Measurements from ENCODE around the gene MAPK7.

DNA sequence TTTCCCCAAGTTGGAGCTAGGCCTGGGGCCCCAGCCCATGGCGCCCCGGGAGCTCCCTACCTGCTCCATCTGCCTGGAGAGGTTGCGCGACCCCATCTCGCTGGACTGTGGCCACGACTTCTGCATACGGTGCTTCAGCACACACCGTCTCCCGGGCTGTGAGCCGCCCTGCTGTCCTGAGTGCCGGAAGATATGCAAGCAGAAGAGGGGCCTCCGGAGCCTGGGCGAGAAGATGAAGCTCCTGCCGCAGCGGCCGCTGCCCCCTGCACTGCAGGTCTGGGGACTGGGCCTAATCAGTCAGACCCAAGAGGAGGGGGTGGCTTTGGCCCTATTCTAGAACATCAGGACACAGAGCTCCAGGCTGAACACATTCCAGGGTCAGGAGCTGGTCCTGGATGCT lies 34.2 kb downstream of the MAPK7 start:
- TF ChIP-seq, protein P1, sequence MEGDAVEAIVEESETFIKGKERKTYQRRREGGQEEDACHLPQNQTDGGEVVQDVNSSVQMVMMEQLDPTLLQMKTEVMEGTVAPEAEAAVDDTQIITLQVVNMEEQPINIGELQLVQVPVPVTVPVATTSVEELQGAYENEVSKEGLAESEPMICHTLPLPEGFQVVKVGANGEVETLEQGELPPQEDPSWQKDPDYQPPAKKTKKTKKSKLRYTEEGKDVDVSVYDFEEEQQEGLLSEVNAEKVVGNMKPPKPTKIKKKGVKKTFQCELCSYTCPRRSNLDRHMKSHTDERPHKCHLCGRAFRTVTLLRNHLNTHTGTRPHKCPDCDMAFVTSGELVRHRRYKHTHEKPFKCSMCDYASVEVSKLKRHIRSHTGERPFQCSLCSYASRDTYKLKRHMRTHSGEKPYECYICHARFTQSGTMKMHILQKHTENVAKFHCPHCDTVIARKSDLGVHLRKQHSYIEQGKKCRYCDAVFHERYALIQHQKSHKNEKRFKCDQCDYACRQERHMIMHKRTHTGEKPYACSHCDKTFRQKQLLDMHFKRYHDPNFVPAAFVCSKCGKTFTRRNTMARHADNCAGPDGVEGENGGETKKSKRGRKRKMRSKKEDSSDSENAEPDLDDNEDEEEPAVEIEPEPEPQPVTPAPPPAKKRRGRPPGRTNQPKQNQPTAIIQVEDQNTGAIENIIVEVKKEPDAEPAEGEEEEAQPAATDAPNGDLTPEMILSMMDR (conservative IDR thresholded peaks at IDR 0.05; ENCODE audit: low read depth, low read length), result no peak
- no peak for TF ChIP-seq EZH2 (IDR thresholded peaks at IDR 0.05; ENCODE audit: borderline replicate concordance, low read depth, low read length, poor library complexity, severe bottlenecking)
